IMR-90 (cell line): Measurements from ENCODE around the gene CFH. TPM values are rescaled to one million over a fixed set of nuclear protein-coding genes. Genes with fewer than 3 reads are reported as not detected.

ENCODE experiments used
- ATAC-seq: fragments of 200-7000 bp; cut with Tn5 transposase; 2 replicates; pipeline ENCODE4 v1.9.1; 2020; ENCODE audit warnings: low read depth, mild to moderate bottlenecking, moderate library complexity
- BruUV-seq: library from RNA; stranded (reverse); fragments of 400-500 nt; replicated peaks from 2 replicates; lab custom pipeline; 2021; lab: Mats Ljungman, UMichigan
- CTCF ChIA-PET: fragments of 300-600 bp; formaldehyde crosslinking; extraction: SDS; loops from one replicate; lab custom pipeline; 2021; ENCODE audit warnings: antibody characterized with exemption; lab: Yijun Ruan, JAX
- POLR2A ChIA-PET: fragments of 300-600 bp; sonication (Branson Sonifier 250); formaldehyde crosslinking; loops from one replicate; lab custom pipeline; 2022; ENCODE audit warnings: antibody characterized with exemption; ENCODE audit not compliant: unreplicated experiment; lab: Charles Lee
- DNase-seq: peaks from one replicate; pipeline ENCODE4 v3.0.0; 2013
- H2AFZ ChIP-seq: replicated peaks from 2 replicates; pipeline ENCODE3; 2013; ENCODE audit warnings: low read length, mild to moderate bottlenecking; ENCODE audit not compliant: poor library complexity
- H2AK5ac ChIP-seq: 2 replicates; pipeline ENCODE4 v1.6.1; 2013; ENCODE audit warnings: low read depth, low read length, inconsistent platforms
- H2AK9ac ChIP-seq: replicated peaks from 2 replicates; pipeline ENCODE3; 2013; ENCODE audit warnings: mild to moderate bottlenecking, low read depth, low read length, moderate library complexity; ENCODE audit not compliant: poor library complexity
- H2BK120ac ChIP-seq: 2 replicates; pipeline ENCODE4 v1.6.1; 2013; ENCODE audit warnings: low read depth, low read length, inconsistent platforms
- H2BK15ac ChIP-seq: 3 replicates; pipeline ENCODE4 v1.6.1; 2013; ENCODE audit warnings: low read depth, low read length, inconsistent platforms
- H2BK20ac ChIP-seq: 2 replicates; pipeline ENCODE4 v1.6.1; 2013; ENCODE audit warnings: low read depth, mild to moderate bottlenecking, inconsistent platforms, low read length, moderate library complexity
- H2BK5ac ChIP-seq: 2 replicates; pipeline ENCODE4 v1.6.1; 2013; ENCODE audit warnings: mild to moderate bottlenecking, low read depth, low read length, inconsistent platforms; ENCODE audit not compliant: poor library complexity, severe bottlenecking
- H3K14ac ChIP-seq: replicated peaks from 2 replicates; pipeline ENCODE4 v1.6.1; 2013; ENCODE audit warnings: low read depth, low read length, inconsistent platforms
- H3K18ac ChIP-seq: 2 replicates; pipeline ENCODE4 v1.6.1; 2013; ENCODE audit warnings: low read depth, low read length, control low read depth
- H3K23ac ChIP-seq: 2 replicates; pipeline ENCODE4 v1.6.1; 2013; ENCODE audit warnings: low read depth, low read length, inconsistent platforms
- H3K27ac ChIP-seq: 2 replicates; pipeline ENCODE4 v1.5.1; 2013; ENCODE audit warnings: mild to moderate bottlenecking, control low read depth, low read length; ENCODE audit not compliant: insufficient read depth
- H3K27me3 ChIP-seq: 2 replicates; pipeline ENCODE4 v1.6.1; 2013; ENCODE audit warnings: low read length; ENCODE audit not compliant: control insufficient read depth, insufficient read depth
- H3K36me3 ChIP-seq: 2 replicates; pipeline ENCODE4 v1.6.1; 2013; ENCODE audit warnings: low read length, mixed read lengths; ENCODE audit not compliant: control insufficient read depth, insufficient read depth
- H3K4ac ChIP-seq: 2 replicates; pipeline ENCODE4 v1.6.1; 2013; ENCODE audit warnings: low read depth, low read length, inconsistent platforms
- H3K4me1 ChIP-seq: 2 replicates; pipeline ENCODE4 v1.6.1; 2013; ENCODE audit warnings: low read length, mixed read lengths; ENCODE audit not compliant: control insufficient read depth, insufficient read depth
- H3K4me2 ChIP-seq: 2 replicates; pipeline ENCODE4 v1.6.1; 2013; ENCODE audit warnings: low read depth, mild to moderate bottlenecking, control low read depth, low read length, moderate library complexity
- H3K4me3 ChIP-seq: 2 replicates; pipeline ENCODE4 v1.5.1; 2013; ENCODE audit warnings: low read depth, mild to moderate bottlenecking, control low read depth, low read length, moderate library complexity; ENCODE audit not compliant: insufficient read depth
- H3K56ac ChIP-seq: 2 replicates; pipeline ENCODE4 v1.6.1; 2013; ENCODE audit warnings: low read length, inconsistent platforms; ENCODE audit not compliant: insufficient read depth; ENCODE audit errors: extremely low read depth
- H3K79me1 ChIP-seq, 2 experiments: 2 replicates each; pipeline ENCODE4 v1.6.1; 2013; ENCODE audit warnings: low read length in 2 of 2, inconsistent platforms in 1 of 2, low read depth in 1 of 2
- H3K9ac ChIP-seq: 2 replicates; pipeline ENCODE4 v1.6.1; 2013; ENCODE audit warnings: low read depth, low read length, control low read depth
- H3K9me1 ChIP-seq: 2 replicates; pipeline ENCODE4 v1.6.1; 2013; ENCODE audit warnings: low read length, inconsistent platforms; ENCODE audit not compliant: insufficient read depth
- H3K9me3 ChIP-seq: 2 replicates; pipeline ENCODE4 v1.6.1; 2013; ENCODE audit warnings: low read length; ENCODE audit not compliant: control insufficient read depth, insufficient read depth
- H4K20me1 ChIP-seq: 2 replicates; pipeline ENCODE4 v1.6.1; 2013; ENCODE audit warnings: low read length, inconsistent platforms; ENCODE audit not compliant: insufficient read depth
- H4K5ac ChIP-seq: 2 replicates; pipeline ENCODE4 v1.6.1; 2013; ENCODE audit warnings: mild to moderate bottlenecking, low read depth, low read length, control low read depth
- H4K8ac ChIP-seq, 2 experiments: 2 replicates each; pipeline ENCODE4 v1.6.1; 2013; ENCODE audit warnings: low read depth in 2 of 2, low read length in 2 of 2, control low read depth in 1 of 2, inconsistent platforms in 1 of 2
- H4K91ac ChIP-seq: 2 replicates; pipeline ENCODE4 v1.6.1; 2013; ENCODE audit warnings: low read depth, low read length, inconsistent platforms; ENCODE audit not compliant: insufficient read depth
- CEBPB ChIP-seq: IDR thresholded peaks from 2 replicates; pipeline ENCODE4 v1.6.1; 2012; ENCODE audit warnings: low read depth, low read length, improper control_type of control experiment
- RFX5 ChIP-seq: IDR thresholded peaks from 2 replicates; pipeline ENCODE4 v1.8.0; 2012; ENCODE audit warnings: low read depth, mild to moderate bottlenecking, low read length, moderate library complexity
- WGBS, 2 experiments: methylation state at CpG; one replicate each; pipeline versions ENCODE4 v1.1.5 to v1.1.7; 2013; ENCODE audit warnings: missing lambda C conversion rate in 2 of 2; ENCODE audit not compliant: insufficient read length in 1 of 2; ENCODE audit errors: extremely low coverage in 2 of 2; 5-methylcytosine and 5-hydroxymethylcytosine counted together
- dilution Hi-C: fragments of 300-500 bp; cut with HindIII; formaldehyde crosslinking; loops from one replicate; pipeline ENCODE4 v1.14.3; 2018; ENCODE audit warnings: low sequenced_read_pairs; ENCODE audit not compliant: unreplicated experiment
- in situ Hi-C: fragments of 300-500 bp; cut with MboI; formaldehyde crosslinking; loops from 3 replicates; pipeline ENCODE4 v1.14.3; 2019; ENCODE audit warnings: low sequenced_read_pairs, inconsistent platforms, mixed read lengths
- intact Hi-C: fragments of 100-400 bp; cut with micrococcal nuclease; formaldehyde crosslinking; loops from 2 replicates; pipeline ENCODE4 v1.10.0; 2022
- polyA plus RNA-seq, 3 experiments: library from polyadenylated mRNA; depleted of rRNA; stranded (reverse); fragments of >200 nt; gene quantifications; 2 replicates each; pipeline ENCODE4 v1.2.3, GENCODE V29; 2012; ENCODE audit warnings: low replicate concordance in 1 of 3
- total RNA-seq: library from RNA; depleted of rRNA; stranded (reverse); fragments of >200 nt; gene quantifications from 2 replicates; pipeline ENCODE4 v1.2.3, GENCODE V29; 2012

CFH gene
- total and polyA plus RNA-seq, 2 of the 4 experiments (the other 2 are of a cell fraction) = 6.3 to 12.1 TPM

GRCh38 chr1:196608390-196609369 is 43.2 kb upstream of the CFH start, which contains the start of gene KCNT2:
TSS of gene KCNT2 (minus strand) at chr1:196608440. CDS start at chr1:196608309, 131 bp downstream.
- Histone ChIP-seq H3K4me3 (peak within 1 kb of the TSS; percentile 53), H4K8ac (peak within 1 kb of the TSS in 1 of 2 experiments; percentile 62; a peak in 2 of 4 replicates), H2BK15ac (no peak within 1 kb of the TSS; the same call in 2 of the 3 replicates), H3K14ac (peak within 1 kb of the TSS; percentile 88), H3K4me2 (peak within 1 kb of the TSS; percentile 78), H3K4me1 (no peaks in the 10 kb centered on the region), H4K5ac (peak within 1 kb of the TSS; percentile 11; the same call in 1 of the 2 replicates), H2BK5ac (no peak within 1 kb of the TSS), H2BK120ac (peak within 1 kb of the TSS; percentile 54; the same call in 1 of the 2 replicates), H3K36me3 (no peaks in the 10 kb centered on the region), H4K91ac (peak within 1 kb of the TSS; percentile 5), H2AK5ac (no peak within 1 kb of the TSS), H3K4ac (peak within 1 kb of the TSS; percentile 81), H3K23ac (peak within 1 kb of the TSS; percentile 67), H3K27me3 (no peaks in the 10 kb centered on the region), H3K79me1 (no peaks in the 10 kb centered on the region), H3K27ac (peak within 1 kb of the TSS; percentile 31; the same call in 1 of the 2 replicates), H4K20me1 (no peaks in the 10 kb centered on the region), H2BK20ac (no peak within 1 kb of the TSS), H2AK9ac (peak within 1 kb of the TSS; percentile 89), H2AFZ (peak within 1 kb of the TSS; percentile 94), H3K56ac (peak within 1 kb of the TSS; percentile 52; the same call in 1 of the 2 replicates), H3K9me3 (no peaks in the 10 kb centered on the region), H3K9me1 (no peaks in the 10 kb centered on the region), H3K18ac (peak within 1 kb of the TSS; percentile 22; the same call in 1 of the 2 replicates), H3K9ac (peak within 1 kb of the TSS; percentile 77)
- ChIA-PET CTCF (interaction anchor here (0.7 kb wide), 1 partner anchor 13 kb away, joined by 3 read pairs; no protein-coding TSS in a partner anchor), POLR2A (interaction anchor here (0.9 kb wide), 1 partner anchor 28 kb away, joined by 4 read pairs; no protein-coding TSS in a partner anchor)
- DNase-seq = peak; percentile 29
- no TSS peak for BruUV-seq
- WGBS, 2 experiments = 6% methylated on average over 12 of the region's 43 CpGs; no CpG with 5 or more reads in 1 of the 2 experiments
- TF ChIP-seq CEBPB (0 out of 2 replicates have a peak, but pooled peaks have one; percentile 17), RFX5 (no peak)
- dilution Hi-C loops = no loop called here
- ATAC-seq = peak; percentile 92
- in situ Hi-C loops = no loop called here
- intact Hi-C loops = loop anchor here (5.0 kb wide), 1 partner anchor 44 kb away; the partner anchor contains the start of gene CFH
